Muscle of leg (tissue), 11 donors: ENCODE measurements around the gene ADGRL3. TPM values are rescaled to one million over a fixed set of nuclear protein-coding genes. Genes with fewer than 3 reads are reported as not detected.

Source experiments
- DNase-seq: peaks from one replicate; pipeline ENCODE4 v3.0.0; 2013
- H3K27ac ChIP-seq: one replicate; pipeline ENCODE4 v1.5.1; 2013; ENCODE audit warnings: mild to moderate bottlenecking, low read length, control low read depth
- H3K27me3 ChIP-seq: one replicate; pipeline ENCODE4 v1.6.1; 2013; ENCODE audit warnings: low read length; ENCODE audit not compliant: control insufficient read depth, insufficient read depth
- H3K36me3 ChIP-seq: one replicate; pipeline ENCODE4 v1.6.1; 2013; ENCODE audit warnings: low read length; ENCODE audit not compliant: control insufficient read depth, insufficient read depth
- H3K4me1 ChIP-seq: one replicate; pipeline ENCODE4 v1.6.1; 2013; ENCODE audit warnings: low read length; ENCODE audit not compliant: control insufficient read depth, insufficient read depth
- H3K4me3 ChIP-seq: one replicate; pipeline ENCODE4 v1.5.1; 2013; ENCODE audit warnings: low read length, control low read depth
- H3K9me3 ChIP-seq: replicated peaks from 2 replicates; pipeline ENCODE4 v1.6.1; 2013; ENCODE audit warnings: low read depth, low read length; ENCODE audit not compliant: control insufficient read depth
- WGBS: methylation state at CpG from one replicate; pipeline ENCODE4 v1.1.5; 2013; ENCODE audit warnings: missing lambda C conversion rate; ENCODE audit not compliant: insufficient coverage; 5-methylcytosine and 5-hydroxymethylcytosine counted together
- polyA plus RNA-seq, 8 donors: library from polyadenylated mRNA; unstranded; fragments of 120-200 nt; gene quantifications; one replicate each; pipeline versions ENCODE4 v1.2.1 to v1.2.3, GENCODE V29; 2013; ENCODE audit warnings: inconsistent platforms in 1 of 8, low replicate concordance in 1 of 8; ENCODE audit not compliant: insufficient read length in 8 of 8, insufficient read depth in 1 of 8
- total RNA-seq: library from RNA; stranded (reverse); fragments of 120-200 nt; gene quantifications from one replicate; pipeline ENCODE4 v1.2.4, GENCODE V29; 2013

Gene ADGRL3
- total and polyA plus RNA-seq, 9 donors = 11.8 to 40.7 (median 24.8) TPM

GRCh38 chr4:61553557-61554125 lies 353.5 kb downstream of the ADGRL3 start:
- H3K27ac ChIP-seq = no peak overlapping the region
- no CpG with 5 or more reads among the region's 1 CpG for WGBS
- H3K9me3 ChIP-seq = no peaks in the 10 kb centered on the region
- no peaks in the 10 kb centered on the region for H3K27me3 ChIP-seq
- no peaks in the 10 kb centered on the region for H3K4me1 ChIP-seq
- DNase-seq = peak; percentile 31
- H3K36me3 ChIP-seq = no peaks in the 10 kb centered on the region
- no peak overlapping the region for H3K4me3 ChIP-seq

DNA sequence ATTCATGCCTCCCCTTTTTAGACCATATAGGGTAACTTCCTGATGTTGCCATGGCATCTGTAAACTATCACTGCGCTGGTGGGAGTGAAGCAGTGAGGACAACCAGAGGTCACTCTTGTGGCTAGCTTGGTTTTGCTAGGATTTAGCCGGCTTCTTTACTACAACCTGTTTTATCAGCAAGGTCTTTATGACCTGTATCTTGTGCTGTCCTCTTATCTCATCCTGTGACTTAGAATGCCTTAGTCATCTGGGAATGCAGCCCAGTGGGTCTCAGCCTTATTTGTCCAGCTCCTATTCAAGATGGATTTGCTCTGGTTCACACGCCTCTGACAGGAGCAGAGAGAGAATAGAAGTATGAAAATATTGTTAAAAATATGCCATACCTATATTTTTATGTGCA lies 355.7 kb downstream of the ADGRL3 start:
- DNase-seq = no peak
- Histone ChIP-seq H3K4me3 (no peak overlapping the region), H3K9me3 (no peaks in the 10 kb centered on the region), H3K27ac (no peak overlapping the region), H3K4me1 (no peaks in the 10 kb centered on the region), H3K36me3 (no peaks in the 10 kb centered on the region), H3K27me3 (no peaks in the 10 kb centered on the region)
- WGBS = 58% methylated on average over 2 of the region's 3 CpGs

DNA sequence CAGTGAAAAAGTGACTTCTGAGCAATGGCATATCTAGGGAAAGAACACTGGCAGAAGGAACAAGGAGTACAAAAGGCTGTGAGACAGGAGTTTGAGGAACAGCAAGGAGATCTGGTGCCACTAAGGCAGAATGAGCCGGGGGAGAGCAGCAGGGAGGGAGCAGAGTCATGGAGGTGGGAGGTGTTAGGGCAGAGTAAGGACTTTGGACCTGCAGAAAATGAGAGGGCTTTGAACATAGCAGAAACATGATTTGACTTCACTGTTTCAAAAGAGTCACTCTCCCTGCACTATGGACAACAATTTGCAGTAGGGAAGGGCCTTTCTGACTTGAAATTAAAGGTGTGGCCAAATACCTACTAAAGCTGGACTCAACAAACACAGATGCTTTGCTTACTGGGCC lies 356.2 kb downstream of the ADGRL3 start:
- no peaks in the 10 kb centered on the region for H3K27me3 ChIP-seq
- H3K36me3 ChIP-seq = no peaks in the 10 kb centered on the region
- no peak overlapping the region for H3K27ac ChIP-seq
- H3K4me3 ChIP-seq = no peak overlapping the region
- no peak for DNase-seq
- H3K9me3 ChIP-seq = no peaks in the 10 kb centered on the region
- H3K4me1 ChIP-seq = no peaks in the 10 kb centered on the region
- WGBS = 94% methylated on average over 1 of the region's 1 CpG

GRCh38 chr4:61559396-61559795 lies 359.3 kb downstream of the ADGRL3 start:
- Histone ChIP-seq H3K27me3 (no peaks in the 10 kb centered on the region), H3K9me3 (no peaks in the 10 kb centered on the region), H3K4me3 (no peak overlapping the region), H3K27ac (no peak overlapping the region), H3K36me3 (peaks cover 2% of the 10 kb centered on the region), H3K4me1 (no peaks in the 10 kb centered on the region)
- peak; percentile 15 for DNase-seq
- WGBS = 54% methylated on average over 2 of the region's 3 CpGs

GRCh38 chr4:61561028-61561427 lies 360.9 kb downstream of the ADGRL3 start:
- H3K27ac ChIP-seq = no peak overlapping the region
- DNase-seq = no peak
- no peaks in the 10 kb centered on the region for H3K4me1 ChIP-seq
- no peaks in the 10 kb centered on the region for H3K27me3 ChIP-seq
- H3K4me3 ChIP-seq = no peak overlapping the region
- no peaks in the 10 kb centered on the region for H3K9me3 ChIP-seq
- H3K36me3 ChIP-seq = peaks cover 2% of the 10 kb centered on the region

DNA sequence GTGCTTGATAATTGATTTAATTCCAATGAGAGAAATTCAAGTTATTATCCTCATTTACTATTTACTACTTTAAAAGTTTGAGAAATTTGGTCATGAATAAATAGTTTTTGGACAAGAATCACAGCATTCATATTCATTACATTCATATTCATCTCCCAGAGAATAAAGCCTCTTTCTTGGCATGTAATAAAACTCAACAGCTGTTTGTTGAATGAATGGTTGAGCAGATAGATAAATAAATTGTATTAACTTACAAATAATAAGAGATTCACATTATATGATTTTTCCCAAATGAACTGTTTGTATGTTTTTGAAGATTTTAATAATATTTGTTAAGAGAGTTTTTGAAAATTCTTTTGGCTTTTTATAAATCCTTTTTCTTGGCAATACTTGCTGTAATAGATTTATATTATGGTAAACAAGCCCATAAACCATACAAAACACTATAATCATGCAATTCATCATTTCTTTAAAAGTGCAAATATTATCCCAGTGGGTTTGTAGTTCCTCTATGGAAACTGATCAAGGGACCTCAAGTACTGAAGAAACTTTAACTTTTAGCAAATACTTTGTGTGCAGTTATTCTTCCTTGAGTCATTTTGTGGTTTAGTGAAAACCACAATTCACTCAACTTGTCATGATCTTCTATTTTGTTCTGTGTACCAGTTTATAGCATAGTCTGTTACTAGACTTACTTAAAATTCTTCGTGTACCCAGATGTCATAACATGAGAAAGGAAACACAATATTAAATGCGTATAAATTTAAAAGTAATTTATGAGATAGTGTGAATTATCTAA lies 371.8 kb downstream of the ADGRL3 start:
- no peaks in the 10 kb centered on the region for H3K4me1 ChIP-seq
- H3K9me3 ChIP-seq = no peaks in the 10 kb centered on the region
- H3K27me3 ChIP-seq = no peaks in the 10 kb centered on the region
- no peaks in the 10 kb centered on the region for H3K36me3 ChIP-seq
- peak; percentile 67 for DNase-seq
- no peak overlapping the region for H3K4me3 ChIP-seq
- H3K27ac ChIP-seq = no peak overlapping the region
- no CpG with 5 or more reads among the region's 2 CpGs for WGBS

DNA sequence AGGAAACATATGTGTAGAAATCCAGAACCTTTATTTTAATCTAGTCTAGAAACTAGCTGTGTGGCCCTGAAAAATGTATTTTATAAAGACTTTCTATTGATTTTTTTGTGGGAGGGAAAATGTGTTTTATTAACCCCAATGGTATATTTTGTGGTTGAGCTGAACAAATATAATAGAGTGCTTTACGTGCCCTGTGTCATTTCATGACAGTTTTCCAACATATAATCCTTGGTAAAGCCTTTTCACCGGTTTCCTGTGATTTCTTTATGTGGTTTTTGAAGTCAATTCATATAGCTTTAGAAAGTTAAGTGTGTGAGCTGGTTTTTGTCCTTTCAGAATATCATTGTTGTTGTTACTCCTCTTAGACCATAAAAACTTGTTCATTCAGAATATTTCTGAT lies 375.7 kb downstream of the ADGRL3 start:
- DNase-seq = no peak
- no peak overlapping the region for H3K4me3 ChIP-seq
- WGBS = no CpG with 5 or more reads among the region's 2 CpGs

GRCh38 chr4:61579786-61580185 lies 379.7 kb downstream of the ADGRL3 start:
- no CpG with 5 or more reads among the region's 1 CpG for WGBS

More for the DNA sequence above, 375.7 kb downstream of the ADGRL3 start:
- Histone ChIP-seq H3K4me1 (no peaks in the 10 kb centered on the region), H3K36me3 (no peaks in the 10 kb centered on the region), H3K9me3 (no peaks in the 10 kb centered on the region), H3K27ac (no peak overlapping the region), H3K27me3 (no peaks in the 10 kb centered on the region)

GRCh38 chr4:61580721-61581377 lies 380.7 kb downstream of the ADGRL3 start:
- Histone ChIP-seq H3K9me3 (no peaks in the 10 kb centered on the region), H3K4me3 (no peak overlapping the region)
- no CpG with 5 or more reads among the region's 5 CpGs for WGBS

More at GRCh38 chr4:61579786-61580185, 379.7 kb downstream of the ADGRL3 start:
- H3K4me1 ChIP-seq = no peaks in the 10 kb centered on the region
- H3K9me3 ChIP-seq = no peaks in the 10 kb centered on the region
- DNase-seq = peak; percentile 72
- no peaks in the 10 kb centered on the region for H3K27me3 ChIP-seq
- H3K4me3 ChIP-seq = no peak overlapping the region
- H3K36me3 ChIP-seq = no peaks in the 10 kb centered on the region
- no peak overlapping the region for H3K27ac ChIP-seq

GRCh38 chr4:61583696-61584095 lies 383.6 kb downstream of the ADGRL3 start:
- Histone ChIP-seq H3K4me1 (no peaks in the 10 kb centered on the region), H3K9me3 (no peaks in the 10 kb centered on the region), H3K27ac (no peak overlapping the region), H3K27me3 (no peaks in the 10 kb centered on the region), H3K36me3 (no peaks in the 10 kb centered on the region), H3K4me3 (no peak overlapping the region)
- DNase-seq = no peak
- WGBS = no CpG with 5 or more reads among the region's 1 CpG

More at GRCh38 chr4:61580721-61581377, 380.7 kb downstream of the ADGRL3 start:
- H3K4me1 ChIP-seq = no peaks in the 10 kb centered on the region
- H3K36me3 ChIP-seq = no peaks in the 10 kb centered on the region
- H3K27ac ChIP-seq = no peak overlapping the region
- no peaks in the 10 kb centered on the region for H3K27me3 ChIP-seq
- DNase-seq = no peak
